HG03060 (cell line): ENCODE measurements around the gene RBM24.

Experiments used
- ATAC-seq: cut with Tn5 transposase; IDR thresholded peaks from one replicate; pipeline ENCODE4 v1.9.1; 2021; ENCODE audit warnings: low read depth, moderate number of reproducible peaks; ENCODE audit not compliant: unreplicated experiment

RBM24 gene

GRCh38 chr6:17281100-17281496 is at the start of gene RBM24:
TSS of gene RBM24 (plus strand) at chr6:17281361. CDS start at chr6:17281582, 221 bp downstream.
- no peak for ATAC-seq

GRCh38 chr6:17233531-17233930 is 47.6 kb upstream of the RBM24 start:
- no peak for ATAC-seq

GRCh38 chr6:17237246-17237645 is 43.9 kb upstream of the RBM24 start:
- ATAC-seq = no peak

- ATAC-seq = no peak
Observed at GRCh38 chr6:17239260-17239659, 41.9 kb upstream of the RBM24 start.

- ATAC-seq = no peak
Observed at GRCh38 chr6:17240803-17241500, 40.2 kb upstream of the RBM24 start.

- ATAC-seq = no peak
Observed at GRCh38 chr6:17242087-17242486, 39.1 kb upstream of the RBM24 start.

- ATAC-seq = no peak
Observed at GRCh38 chr6:17250237-17250636, 30.9 kb upstream of the RBM24 start.

GRCh38 chr6:17251953-17252352 is 29.2 kb upstream of the RBM24 start:
- no peak for ATAC-seq

- ATAC-seq = no peak
Observed at GRCh38 chr6:17258749-17259148, 22.4 kb upstream of the RBM24 start.

- no peak for ATAC-seq
Observed at GRCh38 chr6:17265570-17265969, 15.6 kb upstream of the RBM24 start.

GRCh38 chr6:17267566-17267965 is 13.6 kb upstream of the RBM24 start:
- no peak for ATAC-seq

GRCh38 chr6:17268114-17268513 is 13.0 kb upstream of the RBM24 start:
- ATAC-seq = no peak

GRCh38 chr6:17269840-17270239 is 11.3 kb upstream of the RBM24 start:
- ATAC-seq = no peak

- ATAC-seq = no peak
Observed at GRCh38 chr6:17271628-17272027, 9.5 kb upstream of the RBM24 start.

- ATAC-seq = no peak
Observed at GRCh38 chr6:17276766-17277165, 4.4 kb upstream of the RBM24 start.

- ATAC-seq = no peak
Observed at GRCh38 chr6:17277256-17277655, 3.9 kb upstream of the RBM24 start.

- no peak for ATAC-seq
Observed at GRCh38 chr6:17278289-17279063, 2.7 kb upstream of the RBM24 start.

GRCh38 chr6:17280138-17280537 is 1.0 kb upstream of the RBM24 start:
- no peak for ATAC-seq

- no peak for ATAC-seq
Observed at GRCh38 chr6:17280552-17281090, 540 bp upstream of the RBM24 start.

- ATAC-seq = no peak
Observed at GRCh38 chr6:17281497-17282481, 628 bp downstream of the RBM24 start.

GRCh38 chr6:17283074-17283473 is 1.9 kb downstream of the RBM24 start:
- no peak for ATAC-seq
